HCT116 (cell line): ENCODE measurements around the gene PDPK1.
"Not testable (repeated sequence)": the region's sequence is repeated elsewhere in the genome, so short reads cannot be mapped to it uniquely, and the experiment has no call there.

ENCODE experiments used
- CTCF ChIP-seq, 3 experiments: fragments of 200-600 bp in 1 of 3; sonication (generic) in 1 of 3; IDR thresholded peaks in 2 of 3; conservative IDR thresholded peaks in 1 of 3; 2 replicates each; pipeline ENCODE4 v1.5.1; 2012 to 2017; ENCODE audit warnings: low read depth in 2 of 3, low read length in 2 of 3, antibody characterized with exemption in 1 of 3, borderline replicate concordance in 1 of 3, control low read depth in 1 of 3, mild to moderate bottlenecking in 1 of 3, mixed read lengths in 1 of 3, mixed run types in 1 of 3, moderate library complexity in 1 of 3; ENCODE audit not compliant: insufficient read depth in 1 of 3
- EZH2phosphoT487 ChIP-seq: fragments of 200-600 bp; IDR thresholded peaks from 2 replicates; pipeline ENCODE4 v1.6.1; 2018; ENCODE audit warnings: antibody characterized with exemption, borderline replicate concordance
- MAX ChIP-seq: IDR thresholded peaks from 2 replicates; pipeline ENCODE4 v1.6.1; 2012
- POLR2A ChIP-seq: IDR thresholded peaks from 2 replicates; pipeline ENCODE4 v1.7.0; 2011; ENCODE audit warnings: borderline replicate concordance; ENCODE audit not compliant: insufficient read depth, insufficient read length; ENCODE audit errors: extremely low read depth
- RAD21 ChIP-seq: IDR thresholded peaks from 2 replicates; pipeline ENCODE4 v1.6.1; 2012; ENCODE audit warnings: low read depth, mild to moderate bottlenecking
- SP1 ChIP-seq: IDR thresholded peaks from 2 replicates; pipeline ENCODE4 v1.6.1; 2012; ENCODE audit warnings: low read depth
- TCF7L2 ChIP-seq: IDR thresholded peaks from 2 replicates; pipeline ENCODE4 v1.7.0; 2011; ENCODE audit warnings: borderline replicate concordance, inconsistent platforms; ENCODE audit not compliant: insufficient read depth, insufficient read length; ENCODE audit errors: extremely low read depth
- ZNF274 ChIP-seq: fragments of 200-500 bp; sonication (Bioruptor generic); IDR thresholded peaks from 2 replicates; pipeline ENCODE4 v1.6.1; 2014; ENCODE audit warnings: mild to moderate bottlenecking, low read depth, low read length, inconsistent platforms

GRCh38 chr16:2639722-2640072 is 101.9 kb downstream of the PDPK1 start:
- TF ChIP-seq POLR2A; CTCF (IDR thresholded peaks at IDR 0.05 in 2 of 3, conservative IDR thresholded peaks at IDR 0.05 in 1 of 3; ENCODE audit: borderline replicate concordance in 1 of 3, insufficient read depth in 1 of 3, low read depth in 2 of 3, low read length in 2 of 3); TCF7L2; MAX; ZNF274; RAD21; EZH2phosphoT487; SP1: not testable (repeated sequence)
